ENCODE results near the gene DSN1.

The DSN1 gene

DNA sequence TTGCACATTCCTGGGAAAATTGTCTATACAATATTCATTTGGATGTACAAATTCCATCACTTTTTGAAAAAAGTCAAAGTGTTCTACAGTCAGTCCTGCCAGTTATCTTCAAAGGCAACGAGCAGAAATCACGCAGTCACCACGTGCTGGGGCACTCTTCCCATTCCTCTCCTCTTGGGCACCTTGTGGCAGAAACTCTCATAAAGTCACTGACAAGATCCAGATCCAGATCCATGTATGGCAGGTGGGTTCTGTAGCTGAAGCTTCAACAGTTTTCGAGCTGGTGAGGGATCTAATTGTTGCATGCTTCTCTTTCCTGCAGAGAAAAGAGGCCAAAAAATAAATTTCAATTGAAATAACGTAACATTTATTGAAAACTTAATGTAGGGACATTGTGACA is 21.0 kb downstream of the DSN1 start:
- no peak for DNase-seq

DNA sequence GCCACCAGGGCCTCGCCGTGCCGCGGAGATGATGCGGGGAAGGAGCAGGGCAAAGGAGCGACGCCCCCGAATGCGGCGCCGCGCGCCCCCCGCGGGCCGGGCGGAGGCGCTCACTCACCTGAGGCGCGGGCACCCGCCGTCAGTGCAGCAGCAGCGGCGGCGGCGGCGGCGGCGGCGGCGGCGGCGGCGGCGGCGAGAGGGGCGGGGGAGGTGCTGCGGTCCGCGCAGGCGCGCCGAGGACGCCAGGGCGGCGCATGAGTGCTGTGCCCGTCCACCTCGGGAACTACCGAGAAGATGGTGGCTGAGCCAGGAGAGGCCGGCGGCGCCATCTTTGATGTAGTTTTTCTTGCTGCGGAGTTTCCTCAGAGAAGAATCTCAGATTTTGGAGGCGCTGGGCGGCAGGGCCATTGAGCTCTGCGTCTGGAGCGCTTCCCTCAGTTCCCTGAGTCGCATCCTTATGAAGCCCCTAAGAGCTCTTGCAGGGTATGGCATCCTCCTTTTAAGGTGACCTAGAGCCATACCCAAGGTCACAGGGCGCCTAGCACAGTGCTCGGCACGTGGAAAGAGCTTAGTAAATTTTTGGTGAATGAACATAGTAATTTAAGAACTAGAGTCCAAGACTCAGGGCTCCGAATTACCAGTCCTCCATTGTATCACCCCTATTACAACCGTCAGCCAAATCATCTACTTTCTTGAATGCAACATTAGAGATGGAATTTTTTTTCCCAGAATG is 27.5 kb downstream of the DSN1 start, which contains the start of gene NDRG3:
NDRG3 (minus strand) TSS at position 164 of the 733 bp plus-strand sequence. CDS start 24,355 bp downstream, outside the sequence.
- peak; percentile 96 for DNase-seq

DNA sequence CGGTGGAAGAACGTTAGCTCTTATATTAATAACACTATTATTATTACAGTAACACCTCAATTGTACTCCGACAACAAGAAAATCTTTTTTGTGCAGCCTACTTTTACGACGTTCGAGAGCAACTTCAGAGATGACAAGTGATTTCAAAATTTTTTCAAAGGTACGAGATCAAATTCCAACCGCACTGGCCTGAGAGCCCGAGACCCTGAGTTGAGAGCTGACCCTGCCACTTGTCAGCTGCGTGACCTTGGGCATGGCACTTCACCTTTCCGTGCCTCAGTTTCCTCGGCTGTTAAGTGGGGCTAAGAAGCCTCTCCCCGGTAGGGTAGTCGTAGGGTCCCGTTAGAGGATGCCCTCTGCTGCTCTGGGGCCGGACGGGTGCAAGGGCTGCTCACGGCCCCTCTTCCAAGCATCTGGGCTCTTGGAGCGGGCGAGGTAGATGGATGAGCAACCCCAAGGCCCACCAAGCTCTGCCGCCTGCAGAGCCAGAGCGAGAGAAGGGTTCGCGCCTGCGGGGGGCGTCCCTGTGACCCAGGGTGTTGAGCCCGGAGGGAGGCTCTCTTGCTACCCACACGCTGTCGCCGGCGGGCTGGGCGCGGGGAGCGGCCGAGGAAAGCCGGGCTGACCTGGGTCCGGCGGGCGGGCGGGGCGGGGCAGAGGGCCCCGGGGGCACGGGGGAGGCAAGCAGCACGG is 28.2 kb downstream of the DSN1 start:
- DNase-seq: no peak

DNA sequence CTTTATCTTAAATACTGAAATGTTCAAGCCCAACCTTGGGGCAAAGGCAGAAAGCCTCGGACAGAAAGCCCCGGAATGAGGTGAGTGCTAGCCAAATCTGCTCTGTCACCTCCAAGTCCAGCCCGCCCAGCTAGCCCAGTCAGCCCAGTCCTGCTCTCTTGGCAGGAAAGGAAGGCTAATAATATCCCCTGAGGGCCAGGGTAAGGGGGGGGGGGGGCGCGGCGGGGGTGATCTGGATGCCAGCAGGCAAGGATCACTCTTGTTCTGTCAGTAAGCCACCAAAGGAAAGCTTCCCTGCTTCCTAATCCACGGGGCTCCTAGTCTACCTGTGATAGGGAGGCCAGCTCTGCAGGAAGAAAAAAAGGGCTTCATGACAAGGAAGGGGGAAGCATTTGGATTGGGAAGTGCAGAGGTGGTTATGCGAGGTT is 28.8 kb downstream of the DSN1 start:
- DNase-seq: peak; percentile 20

DNA sequence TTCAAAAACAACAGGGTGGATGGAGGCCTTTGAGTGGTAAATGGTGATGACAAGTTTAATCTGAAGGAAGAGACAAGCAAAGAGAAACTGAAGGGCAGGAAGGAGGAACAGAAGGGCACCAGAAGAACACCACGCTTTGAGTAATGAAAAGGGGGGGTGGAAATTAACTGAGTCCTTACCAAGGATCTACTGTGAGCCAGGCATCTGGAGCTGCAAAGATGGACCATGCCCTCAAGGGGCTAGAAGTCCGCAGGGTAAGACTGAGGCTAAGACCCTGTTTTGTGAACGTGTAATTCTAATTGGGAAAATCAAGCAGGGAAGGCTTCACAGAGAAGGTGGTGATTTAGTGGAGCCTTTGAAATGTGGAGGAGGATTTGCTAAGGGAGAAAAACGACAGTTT is 29.3 kb downstream of the DSN1 start:
- DNase-seq: no peak

DNA sequence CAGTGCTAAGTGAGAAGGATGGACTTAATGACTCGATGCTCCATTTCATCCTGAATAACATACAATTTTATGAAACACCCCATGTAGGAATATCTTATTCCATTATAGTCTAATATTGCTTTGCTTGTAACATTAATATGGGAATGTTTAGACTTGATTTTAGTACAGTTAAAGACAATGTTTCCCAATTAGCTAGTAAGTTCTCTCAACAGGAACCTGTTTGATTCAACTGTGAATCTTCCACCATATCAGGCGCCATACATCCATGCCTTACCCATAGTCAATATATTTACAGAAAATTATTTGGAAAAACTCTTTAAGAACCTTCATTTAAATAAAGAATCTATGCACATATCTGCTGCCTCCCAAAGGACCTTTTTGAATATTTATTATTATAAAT is 31.0 kb downstream of the DSN1 start:
- no peak for DNase-seq

DNA sequence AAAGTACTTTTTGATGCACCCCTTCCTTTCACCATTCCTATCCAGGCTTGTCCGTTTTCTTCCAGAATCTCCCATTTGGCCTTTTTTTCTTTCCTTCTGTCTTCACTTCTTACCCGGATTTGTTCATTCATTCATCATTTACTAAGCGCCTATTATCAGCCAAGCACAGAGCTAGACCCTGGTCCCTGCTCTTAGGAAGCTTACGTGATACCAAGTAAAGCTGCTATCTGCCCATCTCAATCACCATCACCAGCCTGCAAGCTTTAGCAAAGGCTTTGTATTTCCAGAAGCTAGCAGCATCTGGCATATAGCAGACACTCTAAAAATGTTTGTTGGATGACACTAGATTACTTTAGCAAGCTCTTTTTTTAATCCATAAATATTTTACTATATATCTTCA is 32.5 kb downstream of the DSN1 start:
- DNase-seq: no peak

DNA sequence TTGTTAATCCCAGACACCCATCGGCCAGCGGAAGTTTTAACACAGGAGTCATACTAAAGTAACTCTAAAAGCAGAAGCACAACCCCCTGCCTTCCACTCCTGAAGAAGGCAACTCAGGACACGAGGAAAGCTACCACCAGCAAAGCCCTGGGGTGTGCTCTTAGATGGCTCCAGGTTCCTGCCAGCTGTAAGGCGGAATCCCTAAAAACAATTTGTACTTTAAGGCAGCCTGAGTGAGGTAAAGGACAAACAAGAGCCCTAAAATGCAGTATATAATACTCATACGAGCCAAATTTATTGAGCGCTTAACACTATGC is 36.4 kb downstream of the DSN1 start:
- no peak for DNase-seq

DNA sequence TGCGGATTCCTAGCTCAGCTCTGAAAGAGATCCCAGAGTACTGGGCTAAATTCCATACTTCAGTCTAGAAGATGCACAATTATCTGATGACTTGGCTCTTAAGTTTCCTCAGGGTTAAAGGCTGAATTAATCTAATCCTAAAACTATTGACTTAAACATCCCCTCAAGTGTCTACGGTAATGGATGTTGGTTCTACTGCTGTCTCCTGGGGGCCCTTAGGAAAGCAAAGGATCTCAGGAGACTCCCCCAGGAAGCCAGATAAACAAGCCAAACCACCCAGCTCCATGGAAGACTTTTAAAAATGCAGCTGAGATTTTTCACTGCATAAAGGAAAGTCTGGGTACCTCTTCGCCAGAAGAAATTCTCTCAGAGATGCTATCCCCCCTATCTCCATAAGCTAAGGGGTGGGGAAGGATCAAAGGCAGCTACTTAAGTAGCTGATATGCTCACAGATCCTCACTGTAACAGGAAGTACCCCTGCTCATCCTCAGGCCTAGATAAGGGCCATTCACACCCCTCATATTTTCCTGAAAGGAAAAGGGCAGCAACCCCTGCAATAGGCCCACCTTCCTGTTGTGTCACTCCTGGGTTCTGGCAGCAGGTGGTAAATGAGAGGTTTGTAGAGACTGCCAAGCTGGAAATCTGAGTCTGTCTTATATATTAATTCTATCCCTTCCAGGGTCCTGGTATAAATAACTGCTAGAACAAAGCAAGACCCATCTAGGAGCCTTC is 36.9 kb downstream of the DSN1 start:
- no peak for DNase-seq

DNA sequence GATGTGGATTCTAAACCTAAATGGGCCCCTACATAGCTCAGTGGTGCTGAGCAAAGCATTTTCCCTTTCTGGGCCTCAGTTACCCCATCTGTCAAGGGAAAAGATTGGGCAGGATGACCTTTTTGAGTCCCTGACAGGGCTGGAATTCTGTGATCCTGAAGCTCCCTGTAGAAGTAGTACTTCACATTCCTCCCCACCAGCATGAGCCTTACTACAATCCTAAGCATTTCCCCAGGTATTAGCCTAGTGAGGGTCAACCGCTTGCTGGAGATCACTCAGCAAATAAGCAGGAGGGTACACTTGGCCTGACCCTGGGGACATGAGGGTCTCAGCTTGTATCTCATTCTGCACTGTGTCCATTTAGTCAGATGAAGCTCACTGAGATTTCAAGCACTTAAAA is 41.1 kb downstream of the DSN1 start:
- DNase-seq: no peak

DNA sequence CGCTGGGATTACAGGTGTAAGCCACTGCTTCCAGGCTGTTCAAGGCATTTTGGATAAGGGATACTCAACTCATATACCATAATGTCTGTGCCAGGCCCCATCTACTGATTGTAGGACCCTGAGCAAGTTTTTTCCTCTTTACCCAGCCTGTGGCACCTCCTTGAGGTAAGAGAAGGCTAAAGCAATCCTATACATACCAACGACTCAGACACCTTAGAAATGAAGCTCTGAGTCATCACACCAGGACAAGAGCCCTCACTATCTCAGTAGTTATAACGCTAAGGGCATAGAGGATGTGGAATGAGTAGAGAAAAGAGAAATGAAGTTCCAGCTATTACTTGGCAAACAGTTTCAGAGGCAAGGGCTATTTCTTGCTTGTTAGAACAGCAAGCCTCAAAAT is 44.6 kb downstream of the DSN1 start:
- no peak for DNase-seq

DNA sequence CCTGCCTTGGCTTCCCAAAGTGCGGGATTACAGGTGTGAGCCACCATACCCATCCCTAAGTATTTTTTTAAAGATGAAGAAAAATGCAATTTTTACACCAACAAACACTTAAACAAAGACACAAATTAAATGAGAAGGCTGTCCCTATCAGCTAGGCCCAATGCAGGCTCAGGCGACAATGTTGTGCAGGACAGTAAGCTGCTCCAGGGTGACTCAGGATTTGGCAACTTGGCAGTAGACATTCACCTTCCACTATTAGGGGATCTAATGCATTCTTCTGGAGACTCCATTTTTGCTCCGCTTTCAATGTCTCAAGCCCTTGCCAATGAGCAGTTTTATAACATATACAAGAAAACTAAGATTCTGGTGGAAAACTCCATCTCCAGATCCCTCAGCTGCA is 47.4 kb downstream of the DSN1 start:
- no peak for DNase-seq

DNA sequence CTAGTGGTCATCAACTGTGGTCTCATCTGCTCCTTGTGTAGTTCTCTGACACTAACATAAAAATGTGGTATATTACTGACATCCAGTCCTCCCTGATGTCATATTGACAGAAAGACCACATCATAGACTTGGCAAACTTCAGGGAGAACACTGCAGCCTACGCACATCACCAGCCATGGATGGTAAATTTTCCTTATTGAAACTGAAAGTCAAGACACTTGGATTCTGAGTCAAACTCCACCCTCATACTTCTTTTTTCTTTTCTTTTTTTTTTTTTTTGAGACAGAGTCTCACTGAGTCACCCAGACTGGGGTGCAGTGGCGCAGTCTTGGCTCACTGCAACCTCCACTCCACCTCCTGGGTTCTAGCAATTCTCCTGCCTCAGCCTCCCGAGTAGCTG is 53.1 kb downstream of the DSN1 start:
- no peak for DNase-seq

DNA sequence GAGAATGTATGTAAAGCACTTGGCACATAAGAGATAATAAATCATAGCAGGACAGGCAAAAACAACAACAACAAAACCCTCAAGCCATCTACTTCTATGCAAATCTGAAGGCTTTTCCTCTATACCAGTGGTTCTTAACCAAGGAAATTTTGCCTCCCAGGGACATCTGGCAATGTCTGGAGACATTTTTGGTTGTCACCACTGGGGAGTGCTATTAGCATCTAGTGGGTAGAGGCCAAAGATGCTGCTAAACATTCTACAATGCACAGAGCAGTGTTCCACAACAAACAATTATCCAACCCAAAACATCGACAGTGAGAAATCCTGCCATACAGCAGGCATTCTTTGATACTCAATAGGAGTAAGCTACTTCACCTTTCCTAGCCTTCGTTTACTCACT is 55.9 kb downstream of the DSN1 start:
- peak; percentile 3 for DNase-seq

DNA sequence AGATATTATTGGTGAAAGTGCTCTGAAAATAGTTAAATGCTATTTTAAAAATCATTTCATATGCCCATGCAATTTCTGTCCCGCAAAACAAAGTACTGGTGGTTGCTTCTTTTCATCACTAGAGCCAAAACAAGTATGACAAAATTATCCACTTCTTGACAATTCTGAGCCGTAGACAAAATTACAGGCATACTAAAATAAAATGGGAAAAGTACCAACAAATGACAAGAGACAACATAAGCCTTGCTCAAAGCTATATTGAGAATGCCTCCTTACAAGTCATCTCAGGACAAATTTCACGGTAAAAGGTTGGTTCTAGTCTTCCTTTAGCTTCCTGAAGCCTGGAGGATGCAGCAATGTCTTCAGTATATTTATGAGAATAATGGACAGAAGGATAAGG is 56.5 kb downstream of the DSN1 start:
- DNase-seq: no peak

DNA sequence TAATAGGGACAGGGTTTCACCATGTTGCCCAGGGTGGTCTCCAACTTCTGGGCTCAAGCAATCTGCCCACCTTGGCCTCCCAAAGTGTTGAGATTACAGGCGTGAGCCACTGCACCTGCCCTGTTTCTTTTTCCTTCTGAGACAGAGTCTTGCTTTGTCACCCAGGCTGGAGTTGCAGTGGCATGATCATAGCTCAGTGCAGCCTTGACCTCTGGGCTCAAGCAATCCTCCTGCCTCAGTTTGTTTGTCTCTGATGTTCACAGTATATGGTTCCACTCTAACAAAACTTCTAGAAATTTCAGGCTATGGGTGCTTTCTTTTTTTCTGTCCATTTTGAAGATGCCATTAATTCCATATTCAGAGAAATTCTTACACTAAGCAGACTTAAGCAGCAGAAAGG is 60.8 kb downstream of the DSN1 start:
- no peak for DNase-seq

DNA sequence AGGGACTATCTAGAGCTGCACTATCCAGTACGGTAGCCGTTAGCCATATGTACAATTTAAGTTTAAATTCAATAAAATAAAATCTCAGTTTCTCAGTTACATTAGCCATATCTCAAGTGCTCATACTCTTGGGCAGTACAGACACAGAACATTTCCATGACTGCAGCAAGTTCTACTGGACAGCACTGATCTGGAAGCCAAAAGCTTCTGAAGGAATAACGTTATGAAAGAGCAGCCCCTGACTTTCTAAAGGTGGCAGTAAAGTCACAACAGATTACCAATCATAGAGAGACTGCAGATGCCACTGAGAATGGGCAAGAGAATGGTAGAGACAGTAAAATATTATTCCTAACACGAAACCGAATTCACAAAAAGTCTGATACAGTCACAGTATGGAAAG is 64.4 kb downstream of the DSN1 start:
- no peak for DNase-seq

DNA sequence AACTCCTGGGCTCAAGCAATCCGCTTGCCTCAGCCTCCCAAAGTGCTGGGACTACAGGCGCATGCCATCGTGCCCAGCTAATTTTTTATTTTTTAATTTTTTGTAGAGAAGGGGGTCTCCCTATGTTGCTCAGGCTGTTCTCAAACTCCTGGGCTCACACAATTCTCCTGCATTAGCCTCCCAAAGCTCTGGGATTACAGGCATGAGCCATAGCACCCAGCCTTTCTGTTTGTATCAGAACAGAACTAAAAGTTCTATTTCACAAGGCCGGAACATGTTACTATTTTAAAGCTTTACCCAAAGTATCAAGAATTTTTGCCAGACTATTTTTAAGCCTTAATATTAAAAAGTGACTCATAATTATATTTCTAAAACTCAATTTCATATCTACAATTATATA is 70.0 kb downstream of the DSN1 start:
- no peak for DNase-seq
